Measurements from ENCODE around the gene DYRK3. TPM values are rescaled to one million over a fixed set of nuclear protein-coding genes. Genes with fewer than 3 reads are reported as not detected.

DYRK3 gene
- total and polyA plus RNA-seq, 8 donors, result 1.2 to 21.9 (median 2.9) TPM; not detected in 1

DNA sequence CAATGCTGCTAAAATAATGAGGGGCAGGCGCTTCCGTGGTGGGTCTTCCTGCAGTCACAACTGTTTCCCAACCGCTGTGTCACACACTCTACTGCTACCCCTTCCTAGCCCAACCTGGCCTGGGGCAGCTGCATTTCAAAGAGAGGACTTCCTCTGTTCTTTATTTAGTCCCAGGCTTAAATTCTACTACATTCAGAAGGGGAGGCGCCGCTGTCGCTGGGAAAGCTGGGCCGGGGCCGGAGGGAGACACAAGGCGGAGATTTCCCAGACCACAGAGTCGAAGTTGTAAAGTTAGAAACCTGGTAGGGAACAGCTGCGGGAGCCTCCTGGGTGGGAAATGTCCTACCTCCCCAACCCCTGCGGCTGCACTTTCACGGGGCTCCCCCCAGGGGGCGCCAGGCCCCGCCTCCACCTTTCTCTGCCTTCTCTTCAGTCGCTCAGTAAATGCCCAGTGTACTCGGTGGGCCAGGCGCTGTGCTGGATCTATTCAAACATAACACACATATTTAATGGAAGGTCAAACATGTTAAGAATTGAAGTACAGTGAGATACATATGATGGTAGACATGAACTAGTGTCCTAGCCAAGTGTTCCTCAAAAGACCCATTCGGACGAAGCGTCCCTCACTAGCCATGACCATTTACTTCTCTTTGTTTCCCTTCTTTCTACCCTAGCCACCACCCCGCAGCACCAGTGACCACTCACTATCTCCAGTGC, 23.1 kb downstream of the DYRK3 start:
- DNase-seq, result peak; percentile 44 to 64
- H3K36me3 ChIP-seq, result no peaks in the 10 kb centered on the region
- 48 to 59% (median 57%) methylated on average over 22 of the region's 22 CpGs for WGBS, 5 donors
- intact Hi-C loops (cut with DNase I; ENCODE audit: low total_unique reads), result no loop called here
- H3K4me3 ChIP-seq, result no peak overlapping the region
- no peaks in the 10 kb centered on the region for H3K9me3 ChIP-seq
- no peaks in the 10 kb centered on the region for H3K27me3 ChIP-seq
- H3K4me1 ChIP-seq, result peaks cover 23 to 52% (median 35%) of the 10 kb centered on the region in 4 donors
- TF ChIP-seq POLR2A (IDR thresholded peaks at IDR 0.05), result no peak
- no peak for TF ChIP-seq POLR2AphosphoS5 (IDR thresholded peaks at IDR 0.05)
- TF ChIP-seq EP300 (IDR thresholded peaks at IDR 0.05), result no peak
- peak in 3 of 7 experiments; percentile 53 to 72 (median 61) for TF ChIP-seq CTCF (IDR thresholded peaks at IDR 0.05)
- peak overlapping the region; percentile 74 to 80 (median 77) for H3K27ac ChIP-seq

- Histone ChIP-seq H3K4me1 (peaks cover 27 to 57% (median 40%) of the 10 kb centered on the region in 4 donors), H3K9me3 (no peaks in the 10 kb centered on the region), H3K4me3 (no peak overlapping the region), H3K27me3 (no peaks in the 10 kb centered on the region), H3K27ac (peak overlapping the region; percentile 74 to 80 (median 77)), H3K36me3 (no peaks in the 10 kb centered on the region)
- intact Hi-C loops (cut with DNase I; ENCODE audit: low total_unique reads), result no loop called here
- TF ChIP-seq POLR2A (IDR thresholded peaks at IDR 0.05) (no peak), POLR2AphosphoS5 (IDR thresholded peaks at IDR 0.05) (no peak), CTCF (IDR thresholded peaks at IDR 0.05) (no peak), EP300 (IDR thresholded peaks at IDR 0.05) (no peak)
- 21 to 51% (median 41%) methylated on average over 7 of the region's 7 CpGs for WGBS, 5 donors
- DNase-seq, result no peak
Observed at GRCh38 chr1:206658981-206659273, 23.6 kb downstream of the DYRK3 start.

DNA sequence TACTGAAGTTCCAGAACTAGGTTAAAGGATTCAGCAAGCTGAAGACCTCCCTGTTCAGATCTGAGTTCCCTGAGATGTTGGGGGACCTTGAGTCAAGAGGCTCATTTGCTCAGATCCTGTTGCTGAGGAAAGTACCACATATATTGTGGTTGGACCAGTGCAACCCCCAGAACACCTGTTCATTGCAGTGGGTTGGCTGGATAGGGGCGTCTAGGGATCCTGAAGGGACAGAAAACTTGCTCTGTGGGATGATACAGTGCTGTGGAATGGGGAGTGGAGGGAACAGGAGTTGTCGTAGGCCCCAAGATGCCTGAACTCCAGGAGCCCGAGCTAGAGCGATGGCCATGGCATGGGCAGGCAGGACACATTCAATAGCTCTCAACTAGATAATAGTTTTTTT, 24.8 kb downstream of the DYRK3 start:
- no peak for DNase-seq
- intact Hi-C loops (cut with DNase I; ENCODE audit: low total_unique reads), result loop anchor here (10.0 kb wide), 1 partner anchor 165 kb away; no protein-coding TSS in a partner anchor
- Histone ChIP-seq H3K4me1 (peaks cover 29 to 60% (median 42%) of the 10 kb centered on the region in 4 donors), H3K9me3 (no peaks in the 10 kb centered on the region), H3K27me3 (no peaks in the 10 kb centered on the region), H3K36me3 (no peaks in the 10 kb centered on the region), H3K27ac (peak overlapping the region in 4 of 5 donors; percentile 74 to 80 (median 77)), H3K4me3 (no peak overlapping the region)
- TF ChIP-seq CTCF (IDR thresholded peaks at IDR 0.05) (no peak), POLR2A (IDR thresholded peaks at IDR 0.05) (no peak), EP300 (IDR thresholded peaks at IDR 0.05) (no peak), POLR2AphosphoS5 (IDR thresholded peaks at IDR 0.05) (no peak)
- whole genome bisulfite sequencing, 5 donors, result 89 to 97% (median 92%) methylated on average over 4 of the region's 4 CpGs

- WGBS, 5 donors, result 82 to 94% (median 91%) methylated on average over 11 of the region's 11 CpGs
- H3K27me3 ChIP-seq, result no peaks in the 10 kb centered on the region
- H3K27ac ChIP-seq, result no peak overlapping the region
- intact Hi-C loops (cut with DNase I; ENCODE audit: low total_unique reads), result loop anchor here (10.0 kb wide), 1 partner anchor 166 kb away; no protein-coding TSS in a partner anchor
- H3K36me3 ChIP-seq, result no peaks in the 10 kb centered on the region
- no peak for DNase-seq
- peaks cover 29 to 53% (median 37%) of the 10 kb centered on the region in 4 donors for H3K4me1 ChIP-seq
- no peak overlapping the region for H3K4me3 ChIP-seq
- H3K9me3 ChIP-seq, result no peaks in the 10 kb centered on the region
- TF ChIP-seq CTCF (IDR thresholded peaks at IDR 0.05) (no peak), POLR2AphosphoS5 (IDR thresholded peaks at IDR 0.05) (no peak), EP300 (IDR thresholded peaks at IDR 0.05) (no peak), POLR2A (IDR thresholded peaks at IDR 0.05) (no peak)
Observed at GRCh38 chr1:206661161-206661820, 26.0 kb downstream of the DYRK3 start.

All from stomach (tissue), 9 donors.